ENCODE results near the gene EPN2.
"Not testable (repeated sequence)": the region's sequence is repeated elsewhere in the genome, so short reads cannot be mapped to it uniquely, and the experiment has no call there.

DNA sequence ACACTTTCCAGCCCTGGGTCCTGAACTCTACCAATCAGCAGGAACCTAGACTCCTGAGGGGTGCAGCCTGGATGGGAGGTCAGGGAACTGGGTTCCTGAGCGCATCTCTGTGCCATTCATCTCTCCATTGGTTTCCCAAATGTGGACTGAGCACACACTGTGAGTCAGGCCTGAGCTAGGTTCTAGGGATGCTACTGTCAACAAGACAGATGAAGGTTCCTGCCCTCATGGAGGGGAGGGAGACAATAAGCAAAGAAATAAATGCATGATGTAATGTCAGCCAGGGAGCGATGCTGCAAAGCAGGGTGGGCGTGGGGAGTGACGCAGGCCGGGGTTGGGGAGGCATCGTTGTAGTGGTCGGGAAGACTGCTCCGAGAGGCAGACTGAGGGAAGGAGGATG, 17.0 kb upstream of the EPN2 start:
- not testable (repeated sequence) for TF ChIP-seq EZH2 (IDR thresholded peaks at IDR 0.05; ENCODE audit: low read length)
- TF ChIP-seq, protein P1, sequence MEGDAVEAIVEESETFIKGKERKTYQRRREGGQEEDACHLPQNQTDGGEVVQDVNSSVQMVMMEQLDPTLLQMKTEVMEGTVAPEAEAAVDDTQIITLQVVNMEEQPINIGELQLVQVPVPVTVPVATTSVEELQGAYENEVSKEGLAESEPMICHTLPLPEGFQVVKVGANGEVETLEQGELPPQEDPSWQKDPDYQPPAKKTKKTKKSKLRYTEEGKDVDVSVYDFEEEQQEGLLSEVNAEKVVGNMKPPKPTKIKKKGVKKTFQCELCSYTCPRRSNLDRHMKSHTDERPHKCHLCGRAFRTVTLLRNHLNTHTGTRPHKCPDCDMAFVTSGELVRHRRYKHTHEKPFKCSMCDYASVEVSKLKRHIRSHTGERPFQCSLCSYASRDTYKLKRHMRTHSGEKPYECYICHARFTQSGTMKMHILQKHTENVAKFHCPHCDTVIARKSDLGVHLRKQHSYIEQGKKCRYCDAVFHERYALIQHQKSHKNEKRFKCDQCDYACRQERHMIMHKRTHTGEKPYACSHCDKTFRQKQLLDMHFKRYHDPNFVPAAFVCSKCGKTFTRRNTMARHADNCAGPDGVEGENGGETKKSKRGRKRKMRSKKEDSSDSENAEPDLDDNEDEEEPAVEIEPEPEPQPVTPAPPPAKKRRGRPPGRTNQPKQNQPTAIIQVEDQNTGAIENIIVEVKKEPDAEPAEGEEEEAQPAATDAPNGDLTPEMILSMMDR (optimal IDR thresholded peaks at IDR 0.05 in 1 of 3, IDR thresholded peaks at IDR 0.05 in 1 of 3, conservative IDR thresholded peaks at IDR 0.05 in 1 of 3; ENCODE audit: extremely low read depth in 1 of 3, insufficient read depth in 2 of 3, low read length in 3 of 3) = not testable (repeated sequence)

All from keratinocyte (primary cell).